ENCODE results near the gene TMEM45B.

DNA sequence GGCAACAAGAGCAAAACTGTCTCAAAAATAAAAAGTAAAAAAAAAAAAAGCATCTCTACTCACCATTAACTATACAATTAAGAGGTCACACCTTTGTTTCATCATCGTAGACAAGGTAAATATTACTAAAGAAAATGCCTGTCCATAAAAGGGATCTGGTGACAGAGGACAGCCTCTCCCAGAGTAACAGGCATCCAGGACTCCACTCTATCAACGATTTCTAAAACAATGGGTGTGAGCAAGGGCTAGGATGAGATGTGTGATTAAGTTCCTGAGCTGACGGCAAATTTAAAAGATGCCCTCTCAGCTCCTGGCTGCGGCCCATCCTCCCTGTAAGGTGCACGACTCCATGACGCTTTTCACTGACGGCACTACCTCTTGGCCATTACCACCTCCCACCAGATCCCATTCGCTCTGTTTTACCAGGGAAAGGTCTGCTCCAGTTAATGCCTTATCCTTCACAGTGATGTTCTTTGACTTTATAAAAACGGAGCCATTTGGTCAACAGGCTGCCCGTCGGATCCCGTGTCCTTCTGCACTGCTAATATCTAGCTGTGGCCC is 2.3 kb upstream of the TMEM45B start:
- TF ChIP-seq, protein P1, sequence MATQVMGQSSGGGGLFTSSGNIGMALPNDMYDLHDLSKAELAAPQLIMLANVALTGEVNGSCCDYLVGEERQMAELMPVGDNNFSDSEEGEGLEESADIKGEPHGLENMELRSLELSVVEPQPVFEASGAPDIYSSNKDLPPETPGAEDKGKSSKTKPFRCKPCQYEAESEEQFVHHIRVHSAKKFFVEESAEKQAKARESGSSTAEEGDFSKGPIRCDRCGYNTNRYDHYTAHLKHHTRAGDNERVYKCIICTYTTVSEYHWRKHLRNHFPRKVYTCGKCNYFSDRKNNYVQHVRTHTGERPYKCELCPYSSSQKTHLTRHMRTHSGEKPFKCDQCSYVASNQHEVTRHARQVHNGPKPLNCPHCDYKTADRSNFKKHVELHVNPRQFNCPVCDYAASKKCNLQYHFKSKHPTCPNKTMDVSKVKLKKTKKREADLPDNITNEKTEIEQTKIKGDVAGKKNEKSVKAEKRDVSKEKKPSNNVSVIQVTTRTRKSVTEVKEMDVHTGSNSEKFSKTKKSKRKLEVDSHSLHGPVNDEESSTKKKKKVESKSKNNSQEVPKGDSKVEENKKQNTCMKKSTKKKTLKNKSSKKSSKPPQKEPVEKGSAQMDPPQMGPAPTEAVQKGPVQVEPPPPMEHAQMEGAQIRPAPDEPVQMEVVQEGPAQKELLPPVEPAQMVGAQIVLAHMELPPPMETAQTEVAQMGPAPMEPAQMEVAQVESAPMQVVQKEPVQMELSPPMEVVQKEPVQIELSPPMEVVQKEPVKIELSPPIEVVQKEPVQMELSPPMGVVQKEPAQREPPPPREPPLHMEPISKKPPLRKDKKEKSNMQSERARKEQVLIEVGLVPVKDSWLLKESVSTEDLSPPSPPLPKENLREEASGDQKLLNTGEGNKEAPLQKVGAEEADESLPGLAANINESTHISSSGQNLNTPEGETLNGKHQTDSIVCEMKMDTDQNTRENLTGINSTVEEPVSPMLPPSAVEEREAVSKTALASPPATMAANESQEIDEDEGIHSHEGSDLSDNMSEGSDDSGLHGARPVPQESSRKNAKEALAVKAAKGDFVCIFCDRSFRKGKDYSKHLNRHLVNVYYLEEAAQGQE (IDR thresholded peaks at IDR 0.05; ENCODE audit: insufficient read depth in 1 of 2, low read depth in 2 of 2, low read length in 2 of 2): no peak
- TF ChIP-seq POLR2AphosphoS5 (IDR thresholded peaks at IDR 0.05; ENCODE audit: low read depth, low read length): no peak
